AG04449 (cell line): ENCODE data around the gene MLX.

Experiments
- CTCF ChIA-PET: fragments of 350-600 bp; formaldehyde crosslinking; extraction: SDS; loops from one replicate; lab custom pipeline; 2021; ENCODE audit warnings: antibody characterized with exemption; lab: Yijun Ruan, JAX
- POLR2A ChIA-PET: fragments of 400-600, 350-600 bp; formaldehyde crosslinking; extraction: SDS; loops from one replicate; lab custom pipeline; 2020; ENCODE audit warnings: antibody characterized with exemption, inconsistent platforms; lab: Yijun Ruan, JAX
- DNase-seq: peaks from one replicate; pipeline ENCODE4 v3.0.0-alpha.2; 2010; ENCODE audit warnings: low read depth, low spot score
- H3K4me3 ChIP-seq: 2 replicates; pipeline ENCODE4 v1.5.1; 2011; ENCODE audit warnings: low read depth, mild to moderate bottlenecking, control low read depth, low read length
- CTCF ChIP-seq: IDR thresholded peaks from one replicate; pipeline ENCODE4 v1.5.1; 2011; ENCODE audit warnings: mild to moderate bottlenecking, moderate library complexity, low read length, control low read depth, inconsistent platforms; ENCODE audit not compliant: insufficient read depth; ENCODE audit errors: missing control alignments

The MLX gene

GRCh38 chr17:42522798-42523278, 44.1 kb upstream of the MLX start:
- ChIA-PET POLR2A (interaction anchor here (1.9 kb wide), 1 partner anchor 100 kb away, joined by 8 read pairs; the partner anchor contains the start of gene CAVIN1), CTCF (interaction anchor here (1.6 to 12.1 kb wide), 2 partner anchors 201 to 211 kb away, joined by 3 to 170 read pairs; no protein-coding TSS in a partner anchor)
- DNase-seq, result no peak
- no peak overlapping the region for H3K4me3 ChIP-seq
- TF ChIP-seq CTCF, result no peak

DNA sequence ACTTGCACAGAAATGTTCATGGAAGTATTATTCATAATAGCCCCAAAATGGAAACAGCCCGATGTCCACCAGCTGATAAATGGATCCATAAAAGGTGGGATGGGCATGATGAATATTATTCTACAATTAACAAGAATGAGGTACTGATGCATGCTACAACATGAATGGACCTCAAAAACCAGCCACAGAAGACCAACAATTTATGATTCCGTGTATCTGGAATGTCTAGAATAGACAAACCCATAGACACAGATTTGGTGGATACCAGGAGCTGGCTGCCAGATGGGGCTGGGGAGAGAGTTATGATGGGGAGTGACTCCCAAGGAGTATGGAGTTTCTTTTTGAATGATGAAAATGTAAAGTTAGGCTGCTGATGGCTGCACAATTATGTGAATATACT, 41.7 kb upstream of the MLX start:
- CTCF ChIA-PET, result interaction anchor here (0.9 to 12.1 kb wide), 4 partner anchors 11 to 303 kb away, joined by 4 to 170 read pairs (median 11); partner anchors contain the start of gene NAGLU
- DNase-seq, result peak; percentile 72
- POLR2A ChIA-PET, result interaction anchor here (0.6 to 3.2 kb wide), 5 partner anchors 20 to 213 kb away, joined by 3 to 32 read pairs (median 4); partner anchors contain the start of gene CAVIN1
- no peak overlapping the region for H3K4me3 ChIP-seq
- no peak for TF ChIP-seq CTCF

- ChIA-PET POLR2A (interaction anchor here (1.5 to 3.2 kb wide), 3 partner anchors 10 to 214 kb away, joined by 4 to 32 read pairs (median 9); partner anchors contain the start of genes CAVIN1 and NAGLU), CTCF (interaction anchor here (1.5 to 12.1 kb wide), 6 partner anchors 8 to 215 kb away, joined by 4 to 170 read pairs (median 18); partner anchors contain the start of gene NAGLU)
Observed at GRCh38 chr17:42526031-42526444, 40.9 kb upstream of the MLX start.

GRCh38 chr17:42527932-42528331, 39.0 kb upstream of the MLX start:
- POLR2A ChIA-PET, result interaction anchor here (0.6 to 3.2 kb wide), 9 partner anchors 9 to 240 kb away, joined by 3 to 32 read pairs (median 4); partner anchors contain the start of genes CAVIN1, NAGLU and STAT5A
- no peak overlapping the region for H3K4me3 ChIP-seq
- no peak for DNase-seq
- no peak for TF ChIP-seq CTCF
- CTCF ChIA-PET, result interaction anchor here (0.7 to 12.1 kb wide), 44 partner anchors 8 to 424 kb away, joined by 3 to 170 read pairs (median 5); partner anchors contain the start of genes CAVIN1, HCRT, KCNH4 and NAGLU

More at GRCh38 chr17:42526031-42526444, 40.9 kb upstream of the MLX start:
- no peak for DNase-seq
- H3K4me3 ChIP-seq, result no peak overlapping the region
- TF ChIP-seq CTCF, result no peak

DNA sequence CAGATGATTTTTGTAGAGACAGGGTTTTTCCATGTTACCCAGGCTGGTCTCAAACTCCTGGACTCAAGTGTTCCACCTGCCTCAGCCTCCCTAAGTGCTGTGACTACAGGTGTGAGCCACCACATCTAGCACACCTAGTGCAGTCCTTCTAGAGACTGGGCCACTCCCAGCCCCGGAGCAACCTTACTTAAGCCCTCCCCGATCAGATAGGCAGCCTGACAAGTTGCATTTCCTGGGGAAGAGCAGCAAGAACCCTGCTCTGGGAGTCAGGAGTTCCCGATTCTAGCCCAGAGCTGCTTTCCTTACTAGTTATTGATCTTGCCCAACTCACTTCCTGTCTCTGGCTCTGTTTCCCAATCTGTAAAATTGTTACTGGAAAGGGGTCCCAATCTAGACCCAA, 37.8 kb upstream of the MLX start:
- CTCF ChIA-PET, result interaction anchor here (5.4 to 12.1 kb wide), 2 partner anchors 9 to 208 kb away, joined by 38 to 170 read pairs; no protein-coding TSS in a partner anchor
- no peak for DNase-seq
- POLR2A ChIA-PET, result no interaction called here
- H3K4me3 ChIP-seq, result no peak overlapping the region
- TF ChIP-seq CTCF, result no peak

- DNase-seq, result no peak
- no peak overlapping the region for H3K4me3 ChIP-seq
- CTCF ChIA-PET, result interaction anchor here (0.9 to 12.1 kb wide), 13 partner anchors 11 to 341 kb away, joined by 3 to 170 read pairs (median 4); no protein-coding TSS in a partner anchor
- POLR2A ChIA-PET, result interaction anchor here (1.7 to 2.0 kb wide), 2 partner anchors 11 to 108 kb away, joined by 6 to 8 read pairs; partner anchors contain the start of gene CAVIN1
- no peak for TF ChIP-seq CTCF
Observed at GRCh38 chr17:42530952-42531454, 35.9 kb upstream of the MLX start.
